ENCODE results near the gene KIAA0586. TPM values are rescaled to one million over a fixed set of nuclear protein-coding genes. Genes with fewer than 3 reads are reported as not detected.

KIAA0586 gene
- total and polyA plus RNA-seq, 9 of the 15 experiments (the other 6 are each of a cell fraction or from before 2014, with no cell fraction given): 11.2 to 30.9 (median 22.6) TPM

- TF ChIP-seq, protein P1, sequence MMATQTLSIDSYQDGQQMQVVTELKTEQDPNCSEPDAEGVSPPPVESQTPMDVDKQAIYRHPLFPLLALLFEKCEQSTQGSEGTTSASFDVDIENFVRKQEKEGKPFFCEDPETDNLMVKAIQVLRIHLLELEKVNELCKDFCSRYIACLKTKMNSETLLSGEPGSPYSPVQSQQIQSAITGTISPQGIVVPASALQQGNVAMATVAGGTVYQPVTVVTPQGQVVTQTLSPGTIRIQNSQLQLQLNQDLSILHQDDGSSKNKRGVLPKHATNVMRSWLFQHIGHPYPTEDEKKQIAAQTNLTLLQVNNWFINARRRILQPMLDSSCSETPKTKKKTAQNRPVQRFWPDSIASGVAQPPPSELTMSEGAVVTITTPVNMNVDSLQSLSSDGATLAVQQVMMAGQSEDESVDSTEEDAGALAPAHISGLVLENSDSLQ (IDR thresholded peaks at IDR 0.05): peak; percentile 54
- TF ChIP-seq BRF1 (IDR thresholded peaks at IDR 0.05; ENCODE audit: borderline replicate concordance, extremely low read depth, insufficient read length) (no peak), RBBP5 (IDR thresholded peaks at IDR 0.05; ENCODE audit: borderline replicate concordance, insufficient read depth, low read length, poor library complexity, severe bottlenecking) (peak; percentile 72), TAF7 (tag; IDR thresholded peaks at IDR 0.05) (peak; percentile 52; the same call in 1 of the 2 replicates), ZBTB12 (CRISPR knock-in tag; IDR thresholded peaks at IDR 0.05) (0 out of 2 replicates have a peak, but pooled peaks have one; percentile 7), MXI1 (IDR thresholded peaks at IDR 0.05; ENCODE audit: low read depth, low read length) (peak; percentile 42; the same call in 1 of the 2 replicates), TAF9B (IDR thresholded peaks at IDR 0.05; ENCODE audit: partially characterized antibody) (peak; percentile 67), HDGF (IDR thresholded peaks at IDR 0.05) (peak; percentile 78; the same call in 1 of the 2 replicates), ATF7 (IDR thresholded peaks at IDR 0.05) (peak; percentile 95), MEIS2 (IDR thresholded peaks at IDR 0.05; ENCODE audit: partially characterized antibody) (peak; percentile 80), POLR2H (tag; IDR thresholded peaks at IDR 0.05; ENCODE audit: low read depth) (peak; percentile 84), RBFOX2 (IDR thresholded peaks at IDR 0.05; ENCODE audit: low read depth, low read length) (peak; percentile 46), ADNP (tag; IDR thresholded peaks at IDR 0.05) (peak; percentile 90), ZBTB5 (IDR thresholded peaks at IDR 0.05) (no peak), BCOR (IDR thresholded peaks at IDR 0.05) (peak; percentile 99), CBFA2T2 (conservative IDR thresholded peaks at IDR 0.05) (no peak), RCOR1 (IDR thresholded peaks at IDR 0.05; ENCODE audit: borderline replicate concordance in 1 of 2, low read depth in 2 of 2, low read length in 2 of 2) (peak in 1 of 2 experiments; percentile 20; a peak in 2 of 4 replicates), TFAP4 (CRISPR knock-in tag; IDR thresholded peaks at IDR 0.05; ENCODE audit: borderline replicate concordance) (peak; percentile 6; the same call in 1 of the 2 replicates), HDAC1 (IDR thresholded peaks at IDR 0.05) (peak in 1 of 2 experiments; percentile 4; a peak in 2 of 4 replicates), POLR2AphosphoS5 (IDR thresholded peaks at IDR 0.05; ENCODE audit: control insufficient read depth, insufficient read depth, low read depth, low read length) (peak; percentile 91), BRD4 (IDR thresholded peaks at IDR 0.05) (no peak)
Measured at GRCh38 chr14:58427281-58428117, at the start of gene KIAA0586, which contains the start of gene TIMM9 (continued).
